OCI-LY7 (cell line): Measurements from ENCODE around the gene PCSK9. TPM values are rescaled to one million over a fixed set of nuclear protein-coding genes. Genes with fewer than 3 reads are reported as not detected.

ENCODE experiments used
- BruUV-seq: library from RNA; stranded (reverse); fragments of 400-500 nt; replicated peaks from 2 replicates; lab custom pipeline; 2021; lab: Mats Ljungman, UMichigan
- CTCF ChIA-PET: fragments of 300-600 bp; sonication (Branson Sonifier 250); formaldehyde crosslinking; loops from one replicate; lab custom pipeline; 2022; ENCODE audit warnings: antibody characterized with exemption; ENCODE audit not compliant: unreplicated experiment; lab: Charles Lee
- POLR2A ChIA-PET: fragments of 300-600 bp; sonication (Branson Sonifier 250); formaldehyde crosslinking; loops from one replicate; lab custom pipeline; 2022; ENCODE audit warnings: antibody characterized with exemption; lab: Charles Lee
- DNase-seq: peaks from one replicate; pipeline ENCODE4 v3.0.0-alpha.2; 2015; ENCODE audit warnings: low spot score
- H2AFZ ChIP-seq: fragments of 200-600 bp; sonication (generic), shearing (Covaris generic); 2 replicates; pipeline ENCODE4 v1.6.1; 2014; ENCODE audit warnings: mild to moderate bottlenecking, antibody characterized with exemption, low read length, moderate library complexity
- H3K27ac ChIP-seq: fragments of 200-600 bp; sonication (generic); 2 replicates; pipeline ENCODE4 v1.5.1; 2014; ENCODE audit warnings: mixed run types, low read depth, mild to moderate bottlenecking, moderate library complexity, low read length, inconsistent platforms; ENCODE audit not compliant: poor library complexity, severe bottlenecking
- H3K36me3 ChIP-seq: fragments of 200-600 bp; sonication (generic); 2 replicates; pipeline ENCODE4 v1.6.1; 2014; ENCODE audit warnings: mild to moderate bottlenecking, antibody characterized with exemption, low read length, moderate library complexity, mixed read lengths; ENCODE audit not compliant: insufficient read depth
- H3K4me1 ChIP-seq: fragments of 200-600 bp; sonication (generic); 2 replicates; pipeline ENCODE4 v1.5.1; 2014; ENCODE audit warnings: mild to moderate bottlenecking, low read length; ENCODE audit not compliant: insufficient read depth, poor library complexity, severe bottlenecking
- H3K4me2 ChIP-seq: fragments of 200-600 bp; sonication (generic); 2 replicates; pipeline ENCODE4 v1.6.1; 2014; ENCODE audit warnings: mild to moderate bottlenecking, low read length
- H3K4me3 ChIP-seq: fragments of 200-600 bp; sonication (generic); 2 replicates; pipeline ENCODE4 v1.5.1; 2014; ENCODE audit warnings: mild to moderate bottlenecking, low read depth, low read length; ENCODE audit not compliant: poor library complexity, severe bottlenecking
- H3K79me2 ChIP-seq: fragments of 200-600 bp; sonication (generic); 2 replicates; pipeline ENCODE4 v1.6.1; 2016; ENCODE audit warnings: low read depth, mild to moderate bottlenecking, low read length, moderate library complexity, mixed read lengths; ENCODE audit not compliant: insufficient read depth
- H3K9me2 ChIP-seq: fragments of 200-600 bp; sonication (generic); 2 replicates; pipeline ENCODE4 v1.6.1; 2016; ENCODE audit warnings: mild to moderate bottlenecking, low read length, mixed read lengths; ENCODE audit not compliant: insufficient read depth
- H3K9me3 ChIP-seq: fragments of 200-600 bp; sonication (generic); 2 replicates; pipeline ENCODE4 v1.6.1; 2014; ENCODE audit warnings: mild to moderate bottlenecking, mixed run types, low read length, mixed read lengths
- H4K20me1 ChIP-seq: fragments of 200-600 bp; sonication (generic); 2 replicates; pipeline ENCODE4 v1.6.1; 2014; ENCODE audit warnings: mild to moderate bottlenecking, antibody characterized with exemption, low read length, moderate library complexity, mixed read lengths; ENCODE audit not compliant: insufficient read depth
- CTCF ChIP-seq: fragments of 200-600 bp; sonication (generic); conservative IDR thresholded peaks from 2 replicates; pipeline ENCODE4 v1.5.1; 2014; ENCODE audit warnings: mild to moderate bottlenecking, antibody characterized with exemption, low read length, moderate library complexity, mixed read lengths
- EZH2phosphoT487 ChIP-seq: fragments of 200-600 bp; sonication (generic); IDR thresholded peaks from 2 replicates; pipeline ENCODE4 v1.6.1; 2018; ENCODE audit warnings: low read depth, borderline replicate concordance, mild to moderate bottlenecking, mixed run types, antibody characterized with exemption, low read length, moderate library complexity, mixed read lengths
- intact Hi-C: fragments of 100-400 bp; cut with micrococcal nuclease; formaldehyde crosslinking; loops from one replicate; pipeline ENCODE4 v1.10.0; 2022; ENCODE audit not compliant: unreplicated experiment
- total RNA-seq, 2 experiments: library from RNA; depleted of rRNA in 1 of 2; stranded (reverse); fragments of >200 nt in 1 of 2; shearing (Covaris generic) in 1 of 2; gene quantifications; 2 replicates each; pipeline ENCODE4 v1.2.3, GENCODE V29; 2014 to 2022

The PCSK9 gene
- total RNA-seq, 2 experiments from 2014 or later = not detected

- Histone ChIP-seq H3K27ac (no peak overlapping the region), H3K4me1 (peaks cover 6% of the 10 kb centered on the region), H3K9me2 (no peaks in the 10 kb centered on the region), H3K36me3 (no peaks in the 10 kb centered on the region), H3K79me2 (no peaks in the 10 kb centered on the region), H3K4me2 (no peak overlapping the region), H3K9me3 (no peaks in the 10 kb centered on the region), H4K20me1 (no peaks in the 10 kb centered on the region), H3K4me3 (no peak overlapping the region), H2AFZ (no peak overlapping the region)
- intact Hi-C loops = no loop called here
- BruUV-seq = no TSS peak
- ChIA-PET POLR2A (no interaction called here), CTCF (interaction anchor here (0.6 kb wide), 1 partner anchor 16 kb away, joined by 4 read pairs; no protein-coding TSS in a partner anchor)
- TF ChIP-seq CTCF (no peak), EZH2phosphoT487 (no peak)
- DNase-seq = no peak
Measured at GRCh38 chr1:55059302-55060132, 20.2 kb downstream of the PCSK9 start.

DNA sequence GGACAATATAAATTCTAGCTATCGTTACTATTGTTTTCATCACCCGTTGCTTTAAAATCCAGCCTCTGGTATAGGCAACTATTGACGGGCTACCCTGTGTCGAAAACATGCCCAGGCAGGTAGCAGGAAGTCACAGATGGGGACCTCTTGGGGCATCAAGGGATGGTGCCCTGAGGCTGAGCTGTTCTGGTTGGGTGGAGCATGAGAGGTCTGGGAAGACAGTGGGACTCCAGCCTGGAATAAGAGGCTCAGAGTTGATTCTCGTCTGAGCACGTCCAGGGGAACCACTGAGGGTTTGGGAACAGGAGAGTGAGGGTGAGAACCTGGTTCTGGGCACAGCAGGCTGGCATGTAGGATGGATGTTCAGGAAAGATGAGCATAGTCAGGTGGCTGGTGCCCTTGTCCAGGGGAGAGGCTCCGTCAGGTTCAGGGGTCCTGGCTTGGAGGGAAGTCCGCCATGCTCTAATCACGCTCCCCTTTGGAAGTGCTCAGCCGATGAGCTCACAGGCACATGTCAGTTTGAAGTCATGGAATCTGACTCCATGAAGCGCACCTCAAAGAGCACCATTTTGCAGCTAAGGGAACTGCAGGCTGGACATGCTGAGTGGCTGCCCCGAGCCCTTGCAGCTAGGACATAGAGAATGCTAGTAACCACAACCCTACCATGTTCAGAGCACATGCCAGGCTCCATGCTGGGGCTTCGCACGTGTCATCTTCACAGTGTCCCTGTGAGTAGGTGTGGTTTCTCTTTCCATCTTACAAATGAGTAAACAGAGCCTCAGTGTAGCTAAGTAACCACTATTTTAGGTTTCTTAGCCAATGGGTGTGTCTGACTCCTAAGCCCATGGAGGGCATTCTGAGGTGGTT lies 21.0 kb downstream of the PCSK9 start:
- Histone ChIP-seq H3K27ac (no peak overlapping the region), H3K79me2 (no peaks in the 10 kb centered on the region), H4K20me1 (no peaks in the 10 kb centered on the region), H3K4me1 (peaks cover 9% of the 10 kb centered on the region), H3K9me3 (no peaks in the 10 kb centered on the region), H3K9me2 (no peaks in the 10 kb centered on the region), H2AFZ (no peak overlapping the region), H3K36me3 (no peaks in the 10 kb centered on the region), H3K4me2 (no peak overlapping the region), H3K4me3 (no peak overlapping the region)
- ChIA-PET CTCF (interaction anchor here (0.6 kb wide), 1 partner anchor 15 kb away, joined by 4 read pairs; no protein-coding TSS in a partner anchor), POLR2A (no interaction called here)
- DNase-seq = no peak
- no TSS peak for BruUV-seq
- TF ChIP-seq EZH2phosphoT487 = no peak
- TF ChIP-seq CTCF = no peak
- intact Hi-C loops = no loop called here
